HG03469 (cell line): ENCODE measurements around the gene SLC30A7.
A peak's percentile ranks its signal among the peaks of the same experiment; 100 is the strongest.
"Not testable (repeated sequence)": the region's sequence is repeated elsewhere in the genome, so short reads cannot be mapped to it uniquely, and the experiment has no call there.

Source experiments
- ATAC-seq: cut with Tn5 transposase; IDR thresholded peaks from one replicate; pipeline ENCODE4 v1.9.1; 2021; ENCODE audit warnings: mild to moderate bottlenecking, moderate library complexity, moderate number of reproducible peaks; ENCODE audit not compliant: unreplicated experiment

SLC30A7 gene

DNA sequence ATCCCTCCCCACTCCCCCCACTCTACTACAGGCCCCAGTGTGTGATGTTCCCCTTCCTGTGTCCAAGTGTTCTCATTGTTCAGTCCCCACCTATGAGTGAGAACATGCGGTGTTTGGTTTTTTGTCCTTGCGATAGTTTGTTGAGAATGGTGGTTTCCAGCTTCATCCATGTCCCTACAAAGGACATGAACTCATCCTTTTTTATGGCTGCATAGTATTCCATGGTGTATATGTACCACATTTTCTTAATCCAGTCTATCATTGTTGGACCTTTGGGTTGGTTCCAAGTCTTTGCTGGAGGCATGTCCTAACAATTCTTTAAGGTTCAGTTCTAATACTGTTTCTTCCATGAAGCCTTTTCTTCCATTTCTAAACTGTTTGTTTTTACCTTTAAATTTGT lies 37.7 kb downstream of the SLC30A7 start:
- ATAC-seq, result not testable (repeated sequence)

DNA sequence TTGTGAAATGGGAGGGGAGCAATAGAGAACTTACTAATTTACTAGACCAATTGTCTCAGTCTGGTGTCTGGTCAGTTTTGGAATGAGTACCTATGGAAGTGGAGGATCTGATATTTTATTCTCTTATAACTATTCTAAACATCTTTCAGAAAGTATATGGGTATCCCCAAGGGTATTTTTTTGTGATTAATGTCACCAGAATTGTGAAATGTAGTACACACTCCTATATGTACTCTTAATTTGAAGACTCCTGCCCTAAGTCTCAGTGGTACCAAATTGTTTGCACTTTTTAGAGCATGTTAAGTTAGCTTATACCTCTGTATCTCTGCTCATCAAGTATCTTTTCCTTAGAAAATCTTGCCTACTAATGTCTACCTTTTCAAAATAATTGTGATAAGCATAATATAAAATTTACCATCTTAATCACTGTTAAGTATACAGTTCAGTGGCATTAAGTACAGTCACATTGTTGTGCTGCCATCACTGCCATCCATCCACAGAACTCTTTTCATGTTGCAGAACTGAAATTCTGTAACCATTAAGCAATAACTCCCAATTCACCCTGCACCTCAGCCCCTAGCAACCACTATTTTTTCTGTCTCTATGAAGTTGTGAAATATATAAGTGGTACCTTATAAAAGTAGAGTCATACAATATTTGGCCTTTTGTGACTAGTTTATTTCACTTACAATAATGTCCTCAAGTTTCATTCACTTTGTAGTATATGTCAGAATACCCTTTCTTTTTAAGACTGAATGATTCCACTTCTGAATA lies 40.5 kb downstream of the SLC30A7 start:
- no peak for ATAC-seq

DNA sequence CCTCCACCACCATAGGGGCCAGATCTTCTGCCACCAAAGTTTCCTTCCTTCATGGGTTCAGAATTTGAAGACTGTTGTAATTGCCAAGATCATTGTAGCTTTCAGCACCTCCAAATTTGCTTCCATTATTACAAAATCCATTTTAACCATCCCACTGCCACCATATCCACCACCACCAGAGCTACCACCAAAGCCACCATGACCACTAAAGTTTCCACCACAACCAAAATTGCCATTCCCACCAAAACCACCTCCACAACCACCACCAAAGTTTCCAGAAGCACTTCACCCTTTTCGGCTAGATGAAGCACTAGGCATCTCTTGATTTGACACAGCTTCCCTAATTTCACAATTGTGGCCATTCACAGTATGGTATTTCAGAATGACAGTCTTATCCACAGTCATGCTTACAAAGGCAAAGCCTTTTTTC lies 45.2 kb downstream of the SLC30A7 start:
- ATAC-seq, result peak; percentile 66

DNA sequence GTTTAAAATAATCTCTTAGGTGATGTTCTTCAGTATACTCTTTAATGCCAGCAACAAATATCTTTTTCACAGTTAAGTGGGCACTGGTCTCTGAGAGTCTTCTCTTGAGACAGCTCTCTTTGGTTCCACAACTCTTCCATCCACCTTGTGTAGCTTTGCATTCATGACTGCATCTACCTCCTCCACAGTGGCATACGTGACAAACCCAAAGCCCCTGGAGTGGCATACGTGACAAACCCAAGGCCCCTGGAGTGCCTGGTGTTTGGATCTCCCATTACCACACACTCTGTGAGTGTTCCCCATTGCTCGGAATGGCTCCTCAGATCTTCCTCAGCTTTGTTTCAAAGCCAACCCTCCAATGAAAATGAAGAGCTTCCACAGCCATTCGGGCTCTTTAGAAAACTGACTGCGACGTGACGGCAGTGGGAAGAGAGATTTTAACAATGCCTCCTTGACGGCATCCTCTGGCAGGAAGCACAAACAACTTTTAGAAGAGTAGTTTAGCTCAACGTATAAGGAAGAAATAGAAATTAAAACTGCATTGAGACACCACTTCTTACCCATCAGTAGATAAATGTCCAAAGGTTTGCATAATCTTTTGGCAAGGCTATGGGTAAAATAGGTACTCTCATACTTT lies 45.8 kb downstream of the SLC30A7 start:
- ATAC-seq, result no peak

DNA sequence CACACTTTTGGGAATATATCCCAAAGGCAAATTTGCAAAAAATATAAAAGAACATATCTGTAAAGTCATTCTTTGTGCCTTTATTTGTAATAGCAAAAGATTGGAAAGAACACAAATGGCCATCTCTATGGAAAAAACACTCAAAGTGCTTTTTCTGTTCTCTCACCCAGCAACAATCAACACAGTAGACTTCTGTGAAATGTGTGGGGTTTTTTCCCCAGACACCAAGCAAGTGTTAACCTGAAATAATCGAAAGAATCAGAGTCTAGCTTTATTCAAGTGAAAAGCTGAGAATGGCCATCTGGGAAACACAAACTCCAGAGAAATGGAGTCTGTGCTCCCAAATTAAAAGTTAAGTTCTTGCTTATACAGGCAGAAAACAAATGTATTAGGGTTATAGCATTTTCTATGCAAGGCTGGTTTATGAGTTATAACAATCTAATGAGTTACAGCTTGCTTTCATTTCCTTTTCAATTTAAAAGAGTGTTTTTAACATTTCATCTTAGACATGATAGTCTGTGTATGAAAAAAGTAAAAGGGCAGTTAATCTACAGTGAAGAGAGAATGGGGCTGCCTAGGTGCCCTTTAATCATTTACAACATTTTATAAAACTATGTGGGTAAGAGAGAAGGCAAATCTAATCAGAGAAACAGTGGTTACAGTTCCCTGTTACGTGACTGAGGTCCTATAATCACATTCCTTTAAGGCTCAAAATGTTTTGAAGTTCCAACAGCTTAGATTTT lies 46.6 kb downstream of the SLC30A7 start:
- ATAC-seq, result no peak

DNA sequence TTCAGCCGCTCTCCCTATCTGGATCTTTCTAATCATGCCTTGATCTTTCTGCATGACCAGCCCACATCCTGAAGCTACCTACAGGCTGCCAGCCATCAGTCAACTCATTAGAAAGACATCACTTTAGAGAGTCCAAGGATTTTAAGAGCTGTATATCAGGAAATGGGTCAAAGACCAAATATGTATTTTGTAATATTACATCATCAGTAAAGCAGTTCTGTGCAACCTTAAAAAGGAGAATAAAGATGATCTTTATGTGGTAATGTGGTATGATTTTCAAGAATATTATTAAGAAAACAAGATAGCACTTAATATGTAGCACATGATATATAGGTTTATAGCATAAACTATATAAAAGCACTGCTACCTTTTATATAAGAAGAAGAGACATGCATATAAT lies 47.6 kb downstream of the SLC30A7 start:
- ATAC-seq, result no peak

DNA sequence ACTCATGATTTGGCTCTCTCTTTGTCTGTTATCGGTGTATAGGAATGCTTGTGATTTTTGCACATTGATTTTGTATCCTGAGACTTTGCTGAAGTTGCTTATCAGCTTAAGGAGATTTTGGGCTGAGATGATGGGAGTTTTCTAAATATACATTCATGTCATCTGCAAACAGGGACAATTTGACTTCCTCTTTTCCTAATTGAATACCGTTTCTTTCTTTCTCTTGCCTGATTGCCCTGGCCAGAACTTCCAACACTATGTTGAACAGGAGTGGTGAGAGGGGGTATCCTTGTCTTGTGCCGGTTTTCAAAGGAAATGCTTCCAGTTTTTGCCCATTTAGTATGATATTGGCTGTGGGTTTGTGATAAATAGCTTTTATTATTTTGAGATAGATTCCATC lies 50.2 kb downstream of the SLC30A7 start:
- ATAC-seq, result not testable (repeated sequence)

DNA sequence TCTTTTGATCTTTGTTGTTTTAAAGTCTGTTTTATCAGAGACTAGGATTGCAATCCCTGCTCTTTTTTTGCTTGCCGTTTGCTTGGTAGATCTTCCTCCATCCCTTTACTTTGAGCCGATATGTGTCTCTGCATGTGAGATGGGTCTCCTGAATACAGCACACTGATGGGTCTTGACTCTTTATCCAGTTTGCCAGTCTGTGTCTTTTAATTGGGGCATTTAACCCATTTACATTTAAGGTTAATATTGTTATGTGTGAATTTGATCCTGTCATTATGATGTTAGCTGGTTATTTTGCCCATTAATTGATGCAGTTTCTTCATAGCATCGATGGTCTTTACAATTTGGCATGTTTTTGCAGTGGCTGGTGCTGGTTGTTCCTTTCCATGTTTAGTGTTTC lies 51.9 kb downstream of the SLC30A7 start:
- not testable (repeated sequence) for ATAC-seq

DNA sequence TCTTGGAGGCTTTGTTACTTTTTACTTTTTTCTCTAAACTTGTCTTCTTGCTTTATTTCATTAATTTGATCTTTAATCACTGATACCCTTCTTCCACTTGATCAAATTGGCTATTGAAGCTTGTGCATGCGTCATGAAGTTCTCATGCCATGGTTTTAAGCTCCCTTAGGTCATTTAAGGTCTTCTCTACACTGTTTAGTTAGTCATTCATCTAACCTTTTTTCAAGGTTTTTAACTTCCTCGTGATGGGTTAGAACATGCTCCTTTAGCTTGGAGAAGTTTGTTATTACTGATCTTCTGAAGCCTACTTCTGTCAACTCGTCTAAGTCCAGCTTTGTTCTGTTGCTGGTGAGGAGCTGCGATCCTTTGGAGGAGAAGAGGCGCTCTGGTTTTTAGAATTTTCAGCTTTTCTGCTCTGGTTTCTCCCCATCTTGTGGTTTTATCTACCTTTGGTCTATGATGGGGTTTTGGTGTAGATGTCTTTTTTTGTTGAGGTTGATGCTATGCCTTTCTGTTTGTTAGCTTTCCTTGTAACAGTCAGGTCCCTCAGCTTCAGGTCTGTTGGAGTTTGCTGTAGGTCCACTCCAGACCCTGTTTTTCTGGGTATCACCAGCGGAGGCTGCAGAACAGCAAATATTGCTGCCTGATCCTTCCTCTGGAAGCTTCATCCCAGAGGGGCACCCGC lies 53.0 kb downstream of the SLC30A7 start:
- ATAC-seq, result not testable (repeated sequence)

DNA sequence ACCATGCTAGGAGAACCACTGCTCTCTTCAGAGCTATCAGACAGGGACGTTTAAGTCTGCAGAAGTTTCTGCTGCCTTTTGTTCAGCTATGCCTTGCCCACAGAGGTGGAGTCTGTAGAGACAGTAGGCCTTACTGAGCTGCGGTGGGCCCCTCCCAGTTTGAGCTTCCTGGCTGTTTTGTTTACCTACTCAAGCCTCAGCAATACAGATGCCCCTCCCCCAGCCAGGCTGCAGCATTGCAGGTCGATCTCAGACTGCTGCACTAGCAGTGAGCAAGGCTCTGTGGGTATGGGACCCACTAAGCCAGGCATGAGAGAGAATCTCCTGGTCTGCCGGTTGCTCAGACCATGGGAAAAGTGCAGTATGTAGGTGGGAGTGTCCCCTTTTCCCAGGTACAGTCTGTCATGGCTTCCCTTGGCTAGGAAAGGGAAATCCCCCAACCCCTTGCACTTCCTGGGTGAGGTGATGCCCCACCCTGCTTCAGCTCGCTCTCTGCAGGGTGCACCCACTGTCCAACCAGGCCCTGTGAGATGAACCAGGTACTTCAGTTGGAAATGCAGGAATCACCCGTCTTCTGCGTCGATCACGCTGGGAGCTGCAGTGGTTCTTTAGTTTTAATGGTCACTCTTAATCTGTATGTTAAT lies 53.7 kb downstream of the SLC30A7 start:
- ATAC-seq, result peak; percentile 52

DNA sequence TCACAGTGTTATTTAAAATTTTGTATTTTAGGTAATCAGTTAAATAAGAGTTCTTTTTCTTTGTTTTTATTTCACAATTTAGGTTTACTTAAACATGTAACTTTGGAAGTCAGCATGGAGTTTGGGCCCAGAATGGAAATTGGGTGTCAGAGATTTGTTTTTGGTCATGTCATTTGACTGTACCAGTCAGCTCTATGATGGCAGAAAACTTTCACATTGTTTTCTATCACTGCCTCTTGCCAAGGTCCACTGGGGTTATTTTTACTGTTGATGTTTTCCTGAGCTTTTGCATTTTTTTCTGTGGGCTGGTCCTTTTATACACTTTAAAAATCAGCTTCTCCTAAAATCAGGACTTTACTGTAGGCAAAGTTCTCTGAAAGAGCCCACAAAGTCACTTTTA lies 54.4 kb downstream of the SLC30A7 start:
- no peak for ATAC-seq

DNA sequence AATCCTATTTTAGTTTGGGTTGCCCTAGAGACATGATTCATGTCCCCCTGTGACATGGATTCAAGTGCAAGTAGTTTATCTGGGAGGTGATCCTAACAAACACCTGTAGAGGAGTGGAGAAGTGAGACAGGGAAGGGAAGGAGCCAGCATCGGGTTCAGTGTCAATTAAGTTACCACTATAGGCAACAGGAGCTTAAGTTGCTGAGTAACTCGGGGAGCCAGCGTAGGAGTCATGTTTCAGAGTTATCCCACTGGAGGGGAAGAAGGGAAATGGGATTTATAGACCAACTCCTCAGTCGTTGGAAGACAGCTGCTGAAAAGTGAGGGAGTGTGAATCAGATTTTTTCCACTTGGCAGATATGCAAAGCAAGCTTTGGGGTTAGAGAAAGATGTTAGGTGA lies 54.9 kb downstream of the SLC30A7 start:
- ATAC-seq, result no peak

DNA sequence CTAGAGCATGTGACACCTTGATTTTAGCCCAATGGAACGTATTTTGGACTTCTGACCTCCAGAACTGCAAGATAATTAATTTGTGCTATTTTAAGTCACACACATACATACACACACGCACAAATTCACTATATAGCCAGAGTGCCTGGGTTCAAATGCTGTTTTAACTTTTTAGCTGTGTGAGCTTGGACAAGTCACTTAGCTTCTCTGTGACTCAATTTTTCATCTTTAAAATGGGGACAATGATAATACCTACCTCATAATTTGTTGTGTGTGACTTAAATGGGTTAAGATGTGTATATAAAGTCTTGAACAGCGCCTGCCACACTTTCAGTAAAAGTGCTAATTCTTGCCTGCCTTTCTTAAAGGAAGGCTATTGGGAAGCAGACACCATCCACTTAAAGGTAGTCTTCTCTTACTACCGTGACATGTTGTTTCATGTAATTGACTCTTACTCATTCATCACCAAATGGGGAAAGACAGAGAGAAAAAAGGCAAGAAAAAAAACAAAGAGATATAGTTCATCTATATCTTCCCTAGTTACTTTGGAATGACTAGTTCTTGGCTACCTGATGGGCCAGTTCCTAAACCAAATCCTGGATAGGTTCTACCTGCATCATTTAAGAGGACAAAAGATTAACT lies 56.3 kb downstream of the SLC30A7 start:
- no peak for ATAC-seq

DNA sequence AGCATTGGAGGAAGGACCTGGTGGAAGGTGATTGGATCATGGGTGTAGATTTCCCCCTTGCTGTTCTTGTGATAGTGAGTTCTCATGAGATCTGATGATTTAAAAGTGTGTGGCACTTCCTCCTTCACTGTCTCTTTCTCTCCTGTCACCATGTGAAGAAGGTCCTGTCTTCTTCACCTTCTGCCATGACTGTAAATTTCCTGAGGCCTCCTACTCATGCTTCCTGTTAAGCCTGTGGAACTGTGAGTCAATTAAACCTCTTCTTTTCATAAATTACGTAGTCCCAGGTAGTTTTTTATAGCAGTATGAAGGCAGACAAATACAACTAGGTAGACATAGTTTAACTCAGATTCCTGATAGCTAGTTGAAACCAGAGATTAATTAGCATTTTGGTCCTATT lies 57.1 kb downstream of the SLC30A7 start:
- not testable (repeated sequence) for ATAC-seq

DNA sequence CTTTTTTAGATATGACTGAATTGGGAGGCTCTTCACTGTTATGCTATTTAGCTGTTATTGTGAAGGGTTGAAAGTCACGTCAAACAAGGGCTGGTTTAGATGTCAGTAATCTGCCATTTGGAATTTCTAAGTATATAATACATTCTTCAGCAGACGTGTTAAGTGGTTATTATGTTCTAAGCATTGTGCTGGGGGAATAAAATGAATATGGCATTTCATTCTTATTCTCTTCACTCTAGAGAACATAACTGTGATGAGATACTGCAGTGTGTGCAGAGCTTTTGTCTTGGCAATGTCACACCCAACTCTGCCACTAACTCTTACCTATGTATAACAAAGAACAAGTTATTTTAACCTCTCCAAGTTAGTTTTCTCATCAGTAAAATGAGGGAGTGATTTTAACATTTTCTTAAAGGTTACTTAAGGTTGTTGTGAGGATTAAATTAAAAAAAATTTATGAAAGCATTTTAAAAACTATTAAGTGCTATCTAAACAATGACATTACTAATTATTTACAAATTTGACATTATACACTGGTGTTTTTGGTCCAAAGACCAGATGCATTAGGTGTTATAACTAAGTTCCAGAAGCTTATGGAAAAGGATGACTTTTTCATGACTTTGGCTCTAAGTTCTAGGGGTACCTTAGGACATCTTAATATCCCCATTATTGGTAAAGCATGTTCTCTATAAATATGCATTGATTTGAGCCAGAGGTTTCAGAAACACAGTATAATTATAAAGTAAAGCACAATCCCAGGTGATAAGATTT lies 58.3 kb downstream of the SLC30A7 start:
- ATAC-seq, result no peak

DNA sequence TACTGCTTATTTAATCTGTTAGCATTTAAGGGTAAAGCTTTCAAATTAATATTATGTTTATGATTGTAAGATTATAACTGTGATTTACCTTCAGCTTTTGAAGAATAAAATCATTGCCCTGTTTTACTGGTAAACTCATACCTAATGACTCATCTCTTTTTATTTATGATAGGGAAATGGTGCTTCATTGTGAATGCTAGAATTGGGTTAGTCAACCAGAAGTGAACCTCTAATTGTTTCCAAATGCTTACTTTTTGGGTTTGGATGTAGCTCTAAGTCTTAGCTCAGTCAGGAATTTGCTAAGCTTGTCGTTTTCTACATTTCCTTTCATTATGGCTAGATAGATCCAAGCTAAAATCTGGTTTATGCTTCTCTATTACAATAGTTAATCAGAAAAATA lies 59.4 kb downstream of the SLC30A7 start:
- no peak for ATAC-seq

DNA sequence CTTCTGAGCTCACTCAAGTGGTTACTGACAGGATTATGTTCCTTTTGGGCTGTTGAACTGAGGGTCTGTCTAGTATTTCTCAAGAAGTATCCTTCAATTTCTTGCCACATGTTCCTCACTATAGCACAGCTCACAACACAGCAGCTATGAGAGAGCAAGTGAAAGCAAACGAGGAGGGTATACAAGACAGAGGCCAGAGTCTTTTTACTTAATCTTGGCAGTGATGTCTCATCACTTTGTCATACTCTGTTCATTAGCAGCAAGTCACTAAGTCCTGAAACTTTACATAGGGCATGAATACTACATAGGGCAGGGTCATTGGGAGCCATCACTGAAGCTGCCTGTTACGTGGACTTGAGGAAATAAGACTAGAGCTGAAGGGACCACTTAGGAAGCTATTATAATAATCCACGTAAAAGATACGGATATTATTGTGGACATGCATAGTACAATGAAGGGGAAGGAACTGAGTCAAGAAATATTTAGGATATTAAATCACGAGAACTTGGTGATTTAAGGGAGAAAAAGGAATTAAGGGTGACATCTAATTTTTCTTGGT lies 63.7 kb downstream of the SLC30A7 start:
- no peak for ATAC-seq

DNA sequence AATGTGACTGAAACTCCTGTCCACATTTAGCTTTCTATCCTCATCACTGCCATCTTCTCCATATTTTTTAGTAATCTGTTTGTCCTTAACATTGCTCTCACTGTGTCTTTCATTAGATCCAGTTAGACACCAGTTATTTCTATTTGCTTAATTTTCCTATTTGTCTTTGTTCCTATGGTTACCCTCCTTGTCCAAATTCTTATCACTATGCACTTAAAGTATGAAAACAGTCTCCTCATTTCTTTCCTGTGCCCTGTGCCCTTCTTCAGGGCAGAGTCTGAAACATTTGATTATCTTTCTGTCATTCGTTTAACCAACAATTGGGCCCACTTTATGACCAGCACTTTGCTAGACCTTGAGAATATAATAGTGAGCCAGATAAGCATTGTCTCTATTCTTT lies 64.2 kb downstream of the SLC30A7 start:
- no peak for ATAC-seq

DNA sequence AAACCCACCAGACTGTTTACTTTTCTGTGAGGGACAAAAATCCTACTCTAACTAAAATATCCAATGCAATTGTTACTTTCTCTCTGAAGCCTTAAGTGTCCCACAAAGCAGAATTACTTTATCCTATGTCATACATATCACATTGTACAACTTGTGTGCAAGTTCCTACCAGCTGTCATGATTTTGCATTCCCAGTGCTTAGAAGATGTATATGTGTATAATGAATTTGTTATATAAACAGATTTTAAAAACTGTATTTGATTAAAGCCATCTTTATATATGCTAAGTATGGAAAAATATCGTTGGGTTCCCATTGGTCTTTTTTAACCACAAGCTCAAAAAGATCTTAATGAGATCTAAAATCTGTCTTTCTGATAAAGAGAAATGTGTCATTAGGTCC lies 72.7 kb downstream of the SLC30A7 start:
- ATAC-seq, result no peak
